SU-DHL-6 (cell line): ENCODE results near the gene LAMA3.

Experiments
- EZH2phosphoT487 ChIP-seq: fragments of 200-600 bp; sonication (generic), shearing (Covaris generic); conservative IDR thresholded peaks from 2 replicates; pipeline ENCODE4 v1.6.1; 2018; ENCODE audit warnings: mild to moderate bottlenecking, antibody characterized with exemption, low read length, moderate library complexity, mixed read lengths
- TF ChIP-seq, protein P1 (sequence below): fragments of 200-600 bp; sonication (generic); IDR thresholded peaks from one replicate; pipeline ENCODE4 v1.5.1; 2017; ENCODE audit warnings: antibody characterized with exemption, mild to moderate bottlenecking, low read length, moderate library complexity; ENCODE audit not compliant: insufficient read depth, poor library complexity, severe bottlenecking

DNA sequence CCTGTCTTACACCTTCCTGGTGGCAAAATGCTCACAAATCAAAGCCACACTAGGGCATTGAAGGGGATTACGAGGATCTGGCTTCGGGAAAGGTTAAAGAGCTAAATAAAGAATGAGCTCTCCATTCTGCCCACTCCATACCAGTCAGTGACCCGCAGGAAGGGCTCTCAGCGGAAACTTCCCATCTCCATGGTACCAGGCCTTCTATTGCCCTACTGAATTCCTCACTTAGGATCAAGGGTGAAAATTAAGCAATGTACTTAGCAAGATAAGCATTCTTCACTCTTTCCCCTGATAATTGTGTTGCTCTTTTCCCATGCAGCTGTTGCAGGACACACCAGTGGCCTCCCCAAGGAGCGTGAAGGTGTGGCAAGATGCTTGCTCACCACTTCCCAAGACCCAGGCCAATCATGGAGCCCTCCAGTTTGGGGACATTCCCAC, 249.7 kb downstream of the LAMA3 start:
- TF ChIP-seq, protein P1, sequence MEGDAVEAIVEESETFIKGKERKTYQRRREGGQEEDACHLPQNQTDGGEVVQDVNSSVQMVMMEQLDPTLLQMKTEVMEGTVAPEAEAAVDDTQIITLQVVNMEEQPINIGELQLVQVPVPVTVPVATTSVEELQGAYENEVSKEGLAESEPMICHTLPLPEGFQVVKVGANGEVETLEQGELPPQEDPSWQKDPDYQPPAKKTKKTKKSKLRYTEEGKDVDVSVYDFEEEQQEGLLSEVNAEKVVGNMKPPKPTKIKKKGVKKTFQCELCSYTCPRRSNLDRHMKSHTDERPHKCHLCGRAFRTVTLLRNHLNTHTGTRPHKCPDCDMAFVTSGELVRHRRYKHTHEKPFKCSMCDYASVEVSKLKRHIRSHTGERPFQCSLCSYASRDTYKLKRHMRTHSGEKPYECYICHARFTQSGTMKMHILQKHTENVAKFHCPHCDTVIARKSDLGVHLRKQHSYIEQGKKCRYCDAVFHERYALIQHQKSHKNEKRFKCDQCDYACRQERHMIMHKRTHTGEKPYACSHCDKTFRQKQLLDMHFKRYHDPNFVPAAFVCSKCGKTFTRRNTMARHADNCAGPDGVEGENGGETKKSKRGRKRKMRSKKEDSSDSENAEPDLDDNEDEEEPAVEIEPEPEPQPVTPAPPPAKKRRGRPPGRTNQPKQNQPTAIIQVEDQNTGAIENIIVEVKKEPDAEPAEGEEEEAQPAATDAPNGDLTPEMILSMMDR = no peak
- no peak for TF ChIP-seq EZH2phosphoT487
